Loucy (cell line): ENCODE data around the gene SMYD4.

ENCODE experiments used
- H2AFZ ChIP-seq: fragments of 200-600 bp; sonication (generic); 2 replicates; pipeline ENCODE4 v1.6.0; 2016; ENCODE audit warnings: antibody characterized with exemption, mild to moderate bottlenecking, low read length, moderate library complexity
- H3F3A ChIP-seq: fragments of 200-600 bp; 2 replicates; pipeline ENCODE4 v1.6.0; 2016; ENCODE audit warnings: antibody characterized with exemption, low read depth, mild to moderate bottlenecking
- H3K27me3 ChIP-seq: fragments of 200-600 bp; sonication (generic); 2 replicates; pipeline ENCODE4 v1.6.1; 2014; ENCODE audit warnings: low read length, mild to moderate bottlenecking; ENCODE audit not compliant: insufficient read depth, poor library complexity, severe bottlenecking
- H3K36me3 ChIP-seq: fragments of 200-600 bp; sonication (generic); 2 replicates; pipeline ENCODE4 v1.6.1; 2016; ENCODE audit warnings: low read length; ENCODE audit not compliant: insufficient read depth
- H3K4me1 ChIP-seq: fragments of 200-600 bp; sonication (generic); 2 replicates; pipeline ENCODE4 v1.5.1; 2014; ENCODE audit warnings: low read length, mild to moderate bottlenecking; ENCODE audit not compliant: insufficient read depth, poor library complexity, severe bottlenecking
- H3K4me2 ChIP-seq: fragments of 200-600 bp; sonication (generic); 2 replicates; pipeline ENCODE4 v1.6.0; 2014; ENCODE audit warnings: antibody characterized with exemption, low read length, low read depth, mild to moderate bottlenecking; ENCODE audit not compliant: poor library complexity, severe bottlenecking
- H3K4me3 ChIP-seq: fragments of 200-600 bp; sonication (generic); 2 replicates; pipeline ENCODE4 v1.5.1; 2014; ENCODE audit warnings: low read length, mild to moderate bottlenecking, mixed read lengths; ENCODE audit not compliant: poor library complexity, severe bottlenecking
- H3K79me2 ChIP-seq: fragments of 200-600 bp; sonication (generic); 2 replicates; pipeline ENCODE4 v1.6.1; 2014; ENCODE audit warnings: low read length; ENCODE audit not compliant: insufficient read depth
- H3K9ac ChIP-seq: fragments of 200-600 bp; sonication (generic); 2 replicates; pipeline ENCODE4 v1.6.0; 2014; ENCODE audit warnings: mild to moderate bottlenecking, low read depth, low read length, moderate library complexity; ENCODE audit not compliant: poor library complexity, severe bottlenecking
- H3K9me2 ChIP-seq: fragments of 200-600 bp; sonication (generic); replicated peaks from 2 replicates; pipeline ENCODE4 v1.6.1; 2016; ENCODE audit warnings: low read depth, low read length, mixed read lengths
- H3K9me3 ChIP-seq: fragments of 200-600 bp; sonication (generic); 2 replicates; pipeline ENCODE4 v1.6.1; 2014; ENCODE audit warnings: mild to moderate bottlenecking, antibody characterized with exemption, low read length, low read depth; ENCODE audit not compliant: insufficient read depth
- H4K20me1 ChIP-seq: fragments of 200-600 bp; sonication (generic); 2 replicates; pipeline ENCODE4 v1.6.0; 2014; ENCODE audit warnings: antibody characterized with exemption, low read length, mild to moderate bottlenecking; ENCODE audit not compliant: insufficient read depth, poor library complexity, severe bottlenecking
- EZH2phosphoT487 ChIP-seq: fragments of 200-600 bp; IDR thresholded peaks from 2 replicates; pipeline ENCODE4 v1.6.1; 2018; ENCODE audit warnings: antibody characterized with exemption, mild to moderate bottlenecking, moderate library complexity, borderline replicate concordance
- TF ChIP-seq, protein P1 (sequence below): fragments of 200-600 bp; sonication (generic); conservative IDR thresholded peaks from 2 replicates; pipeline ENCODE4 v1.5.1; 2014; ENCODE audit warnings: mild to moderate bottlenecking, antibody characterized with exemption, low read length

SMYD4 gene

GRCh38 chr17:1764284-1764683, 65.4 kb downstream of the SMYD4 start:
- no peaks in the 10 kb centered on the region for H4K20me1 ChIP-seq
- H3K4me3 ChIP-seq, result no peak overlapping the region
- H3K4me2 ChIP-seq, result peak overlapping the region; percentile 1
- no peaks in the 10 kb centered on the region for H3K27me3 ChIP-seq
- TF ChIP-seq, protein P1, sequence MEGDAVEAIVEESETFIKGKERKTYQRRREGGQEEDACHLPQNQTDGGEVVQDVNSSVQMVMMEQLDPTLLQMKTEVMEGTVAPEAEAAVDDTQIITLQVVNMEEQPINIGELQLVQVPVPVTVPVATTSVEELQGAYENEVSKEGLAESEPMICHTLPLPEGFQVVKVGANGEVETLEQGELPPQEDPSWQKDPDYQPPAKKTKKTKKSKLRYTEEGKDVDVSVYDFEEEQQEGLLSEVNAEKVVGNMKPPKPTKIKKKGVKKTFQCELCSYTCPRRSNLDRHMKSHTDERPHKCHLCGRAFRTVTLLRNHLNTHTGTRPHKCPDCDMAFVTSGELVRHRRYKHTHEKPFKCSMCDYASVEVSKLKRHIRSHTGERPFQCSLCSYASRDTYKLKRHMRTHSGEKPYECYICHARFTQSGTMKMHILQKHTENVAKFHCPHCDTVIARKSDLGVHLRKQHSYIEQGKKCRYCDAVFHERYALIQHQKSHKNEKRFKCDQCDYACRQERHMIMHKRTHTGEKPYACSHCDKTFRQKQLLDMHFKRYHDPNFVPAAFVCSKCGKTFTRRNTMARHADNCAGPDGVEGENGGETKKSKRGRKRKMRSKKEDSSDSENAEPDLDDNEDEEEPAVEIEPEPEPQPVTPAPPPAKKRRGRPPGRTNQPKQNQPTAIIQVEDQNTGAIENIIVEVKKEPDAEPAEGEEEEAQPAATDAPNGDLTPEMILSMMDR, result no peak
- TF ChIP-seq EZH2phosphoT487, result no peak
- H3K36me3 ChIP-seq, result no peaks in the 10 kb centered on the region
- peaks cover 4% of the 10 kb centered on the region for H3K4me1 ChIP-seq
- no peaks in the 10 kb centered on the region for H3K9me3 ChIP-seq
- no peaks in the 10 kb centered on the region for H3K79me2 ChIP-seq
- no peaks in the 10 kb centered on the region for H3K9me2 ChIP-seq
- peak overlapping the region; percentile 19; the same call in 1 of the 2 replicates for H2AFZ ChIP-seq
- peak overlapping the region; percentile 21 for H3K9ac ChIP-seq
- no peaks in the 10 kb centered on the region for H3F3A ChIP-seq

- no peak overlapping the region for H2AFZ ChIP-seq
Observed at GRCh38 chr17:1762901-1763898, 66.5 kb downstream of the SMYD4 start.

GRCh38 chr17:1762233-1762900, 67.3 kb downstream of the SMYD4 start:
- Histone ChIP-seq H3F3A (no peaks in the 10 kb centered on the region), H4K20me1 (no peaks in the 10 kb centered on the region), H3K36me3 (no peaks in the 10 kb centered on the region), H3K79me2 (no peaks in the 10 kb centered on the region), H3K9ac (no peak overlapping the region), H3K4me1 (peaks cover 4% of the 10 kb centered on the region), H3K9me2 (no peaks in the 10 kb centered on the region), H3K4me2 (no peak overlapping the region), H2AFZ (no peak overlapping the region), H3K27me3 (no peaks in the 10 kb centered on the region), H3K4me3 (no peak overlapping the region), H3K9me3 (no peaks in the 10 kb centered on the region)
- TF ChIP-seq, protein P1, result no peak
- no peak for TF ChIP-seq EZH2phosphoT487

More at GRCh38 chr17:1762901-1763898, 66.5 kb downstream of the SMYD4 start:
- Histone ChIP-seq H3K4me1 (peaks cover 4% of the 10 kb centered on the region), H3K9me2 (no peaks in the 10 kb centered on the region), H3K4me3 (no peak overlapping the region), H3F3A (no peaks in the 10 kb centered on the region), H3K9ac (peak overlapping the region; percentile 21), H3K4me2 (no peak overlapping the region), H3K36me3 (no peaks in the 10 kb centered on the region), H4K20me1 (no peaks in the 10 kb centered on the region), H3K27me3 (no peaks in the 10 kb centered on the region), H3K9me3 (no peaks in the 10 kb centered on the region), H3K79me2 (no peaks in the 10 kb centered on the region)
- no peak for TF ChIP-seq EZH2phosphoT487
- TF ChIP-seq, protein P1, result no peak
